Neural cell (in vitro differentiated cells): ENCODE data around the gene POU2F2. TPM values are rescaled to one million over a fixed set of nuclear protein-coding genes. Genes with fewer than 3 reads are reported as not detected.

Source experiments
- H2AFZ ChIP-seq: fragments of 200-600, 300-800 bp; sonication (generic), shearing (Covaris generic); 2 replicates; pipeline ENCODE4 v1.6.0; 2014; ENCODE audit warnings: low read depth, mild to moderate bottlenecking, antibody characterized with exemption, low read length, moderate library complexity
- H3F3A ChIP-seq: fragments of 200-600 bp; shearing (Covaris generic); 2 replicates; pipeline ENCODE4 v1.6.1; 2016; ENCODE audit warnings: mild to moderate bottlenecking, moderate library complexity, mixed read lengths, antibody characterized with exemption, low read length; ENCODE audit not compliant: insufficient read depth, poor library complexity, severe bottlenecking
- H3K27ac ChIP-seq: fragments of 200-600, 300-800 bp; sonication (generic), shearing (Covaris generic); 2 replicates; pipeline ENCODE4 v1.5.1; 2014; ENCODE audit warnings: mild to moderate bottlenecking, low read length, moderate library complexity
- H3K27me3 ChIP-seq: fragments of 300-800, 200-600 bp; sonication (generic), shearing (Covaris generic); 2 replicates; pipeline ENCODE4 v1.6.0; 2014; ENCODE audit warnings: mild to moderate bottlenecking, low read depth, low read length, moderate library complexity; ENCODE audit not compliant: insufficient read depth
- H3K36me3 ChIP-seq: fragments of 300-800, 200-600 bp; sonication (generic), shearing (Covaris generic); 2 replicates; pipeline ENCODE4 v1.5.1; 2014; ENCODE audit warnings: mild to moderate bottlenecking, antibody characterized with exemption, low read length, moderate library complexity; ENCODE audit not compliant: insufficient read depth
- H3K4me2 ChIP-seq: fragments of 300-800, 200-600 bp; sonication (generic), shearing (Covaris generic); 2 replicates; pipeline ENCODE4 v1.6.0; 2014; ENCODE audit warnings: mild to moderate bottlenecking, low read length
- H3K4me3 ChIP-seq: fragments of 300-800, 200-600 bp; sonication (generic), shearing (Covaris generic); 2 replicates; pipeline ENCODE4 v1.5.1; 2014; ENCODE audit warnings: mild to moderate bottlenecking, low read length, moderate library complexity
- H3K79me2 ChIP-seq: fragments of 200-600 bp; shearing (Covaris generic); replicated peaks from 2 replicates; pipeline ENCODE4 v1.6.0; 2014; ENCODE audit warnings: mild to moderate bottlenecking, low read length, moderate library complexity; ENCODE audit not compliant: insufficient read depth
- H3K9ac ChIP-seq: fragments of 300-800, 200-600 bp; sonication (generic), shearing (Covaris generic); 2 replicates; pipeline ENCODE4 v1.6.1; 2016; ENCODE audit warnings: mild to moderate bottlenecking, low read length, mixed read lengths
- H3K9me2 ChIP-seq: fragments of 200-600 bp; shearing (Covaris generic); 2 replicates; pipeline ENCODE4 v1.6.1; 2016; ENCODE audit warnings: mild to moderate bottlenecking, low read length, mixed read lengths; ENCODE audit not compliant: insufficient read depth
- H3K9me3 ChIP-seq: fragments of 200-600, 300-800 bp; sonication (generic), shearing (Covaris generic); 2 replicates; pipeline ENCODE4 v1.6.1; 2016; ENCODE audit warnings: mild to moderate bottlenecking, mixed run types, low read length, moderate library complexity, mixed read lengths
- H4K20me1 ChIP-seq: fragments of 200-600 bp; shearing (Covaris generic); 2 replicates; pipeline ENCODE4 v1.6.1; 2016; ENCODE audit warnings: mild to moderate bottlenecking, mixed run types; ENCODE audit not compliant: insufficient read depth
- CTCF ChIP-seq: fragments of 450-650 bp; IDR thresholded peaks from 2 replicates; pipeline ENCODE4 v1.5.1; 2014; ENCODE audit warnings: antibody characterized with exemption, mild to moderate bottlenecking, moderate library complexity; ENCODE audit not compliant: poor library complexity, severe bottlenecking
- EP300 ChIP-seq: fragments of 450-650 bp; conservative IDR thresholded peaks from 2 replicates; pipeline ENCODE4 v1.6.1; 2014; ENCODE audit warnings: antibody characterized with exemption, mild to moderate bottlenecking, moderate library complexity; ENCODE audit not compliant: poor library complexity, severe bottlenecking
- EZH2 ChIP-seq: fragments of 200-600, 300-800 bp; shearing (Covaris generic), sonication (generic); IDR thresholded peaks from 2 replicates; pipeline ENCODE4 v1.6.1; 2014; ENCODE audit warnings: antibody characterized with exemption, low read length, borderline replicate concordance, mild to moderate bottlenecking; ENCODE audit not compliant: insufficient read depth, poor library complexity, severe bottlenecking
- MXI1 ChIP-seq: fragments of 450-650 bp; conservative IDR thresholded peaks from 2 replicates; pipeline ENCODE4 v1.6.1; 2014; ENCODE audit warnings: antibody characterized with exemption, mild to moderate bottlenecking; ENCODE audit not compliant: poor library complexity, severe bottlenecking
- POLR2AphosphoS5 ChIP-seq: IDR thresholded peaks from 2 replicates; pipeline ENCODE4 v1.6.1; 2012
- RAD21 ChIP-seq: fragments of 450-650 bp; conservative IDR thresholded peaks from 2 replicates; pipeline ENCODE4 v1.6.1; 2014; ENCODE audit warnings: antibody characterized with exemption, mild to moderate bottlenecking, moderate library complexity
- REST ChIP-seq: IDR thresholded peaks from 2 replicates; pipeline ENCODE4 v1.6.1; 2012; ENCODE audit warnings: borderline replicate concordance
- SMC3 ChIP-seq: fragments of 450-650 bp; conservative IDR thresholded peaks from 2 replicates; pipeline ENCODE4 v1.6.1; 2014; ENCODE audit warnings: antibody characterized with exemption, mild to moderate bottlenecking, moderate library complexity; ENCODE audit not compliant: poor library complexity
- TAF1 ChIP-seq: IDR thresholded peaks from 2 replicates; pipeline ENCODE4 v1.6.1; 2012; ENCODE audit warnings: low read depth
- polyA plus RNA-seq: library from polyadenylated mRNA; depleted of rRNA; stranded (reverse); fragments of >200 nt; gene quantifications from 2 replicates; pipeline ENCODE4 v1.2.3, GENCODE V29; 2014

Gene POU2F2
- polyA plus RNA-seq, 1 donor from 2014 or later: 7.7 TPM

GRCh38 chr19:42131149-42132029, 857 bp downstream of the POU2F2 start:
- Histone ChIP-seq H3K36me3 (no peaks in the 10 kb centered on the region), H3K4me3 (peak overlapping the region; percentile 63), H3K9ac (peak overlapping the region; percentile 26), H3K79me2 (no peaks in the 10 kb centered on the region), H3K9me3 (no peaks in the 10 kb centered on the region), H3K27me3 (peaks cover 12% of the 10 kb centered on the region), H3K9me2 (no peaks in the 10 kb centered on the region), H3K4me2 (no peak overlapping the region), H3F3A (no peaks in the 10 kb centered on the region), H4K20me1 (no peaks in the 10 kb centered on the region), H2AFZ (no peak overlapping the region), H3K27ac (no peak overlapping the region)
- TF ChIP-seq SMC3 (no peak), POLR2AphosphoS5 (no peak), EP300 (no peak), MXI1 (no peak), CTCF (no peak), REST (no peak), EZH2 (no peak), RAD21 (no peak)

- Histone ChIP-seq H3F3A (no peaks in the 10 kb centered on the region), H3K36me3 (no peaks in the 10 kb centered on the region), H3K27me3 (peaks cover 12% of the 10 kb centered on the region), H3K27ac (no peak overlapping the region), H3K79me2 (no peaks in the 10 kb centered on the region), H3K4me3 (no peak overlapping the region), H3K9ac (no peak overlapping the region), H3K9me3 (no peaks in the 10 kb centered on the region), H2AFZ (no peak overlapping the region), H3K9me2 (no peaks in the 10 kb centered on the region), H4K20me1 (no peaks in the 10 kb centered on the region), H3K4me2 (no peak overlapping the region)
- TF ChIP-seq SMC3: no peak
- TF ChIP-seq CTCF: no peak
- TF ChIP-seq RAD21: no peak
- TF ChIP-seq EZH2: no peak
- no peak for TF ChIP-seq MXI1
- no peak for TF ChIP-seq TAF1
- TF ChIP-seq EP300: no peak
- no peak for TF ChIP-seq REST
- TF ChIP-seq POLR2AphosphoS5: no peak
Observed at GRCh38 chr19:42130254-42130573, 2.0 kb downstream of the POU2F2 start.
